ENCODE results near the gene DPH2. TPM values are rescaled to one million over a fixed set of nuclear protein-coding genes. Genes with fewer than 3 reads are reported as not detected.

Gene DPH2
- total RNA-seq, 4 donors from 2014 or later: 13.1 to 29.4 (median 17.1) TPM

DNA sequence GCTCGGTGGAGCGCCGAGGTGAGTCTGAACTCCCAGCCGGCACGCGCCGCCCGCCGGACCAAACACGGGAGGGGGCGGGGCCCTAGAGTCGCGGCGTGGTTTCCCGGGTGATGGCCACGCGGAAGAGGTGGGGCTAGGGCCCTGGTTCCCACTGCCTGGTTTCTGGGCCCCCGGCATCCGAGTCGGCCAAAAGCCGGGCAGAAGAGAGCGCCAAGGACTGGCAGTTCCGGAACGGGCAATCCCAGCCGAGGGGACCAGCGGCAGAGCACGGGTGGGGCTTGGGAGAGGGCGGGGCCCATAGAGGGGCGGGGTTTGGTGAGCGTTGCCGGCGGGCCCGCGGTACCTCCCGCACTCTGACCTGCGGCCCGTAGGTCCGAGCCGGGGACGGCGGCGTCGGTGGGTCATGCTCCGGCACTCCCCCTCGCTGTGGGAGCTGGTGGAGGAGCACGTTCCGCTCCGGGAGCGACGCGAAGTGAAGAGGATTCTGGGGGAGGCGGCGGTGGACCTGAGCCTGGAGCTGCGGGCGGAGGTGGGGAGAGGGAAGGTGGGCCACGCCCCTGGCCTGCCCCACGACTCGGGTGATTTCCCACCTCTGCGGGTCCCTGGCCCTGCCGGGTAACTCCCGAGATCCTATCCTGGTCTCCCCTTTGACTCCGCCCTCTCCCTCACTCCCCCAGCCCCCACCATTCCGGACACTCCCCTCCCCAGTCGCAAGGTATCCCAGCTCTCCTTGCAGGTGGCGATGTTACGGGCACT is 21.8 kb downstream of the DPH2 start, which contains the start of gene CCDC24:
Gene CCDC24 (plus strand): TSS at position 124 of the 756 bp plus-strand sequence. CDS start 280 bp downstream, at position 404.
- in situ Hi-C loops (cut with MboI; ENCODE audit: low pct_ligation_motif_present in 1 of 4, low pct_unique_long_range_greater_than_20kb in 1 of 4, low sequenced_read_pairs in 3 of 4): loop anchor here in 1 of 4 donors (10.0 kb wide), 1 partner anchor 53 kb away; no protein-coding TSS in a partner anchor
- no peaks in the 10 kb centered on the region for H3K36me3 ChIP-seq
- WGBS, 2 donors (ENCODE audit: low coverage in 1 of 2): 0 to 3% methylated on average over 6 to 17 of the region's 66 CpGs

DNA sequence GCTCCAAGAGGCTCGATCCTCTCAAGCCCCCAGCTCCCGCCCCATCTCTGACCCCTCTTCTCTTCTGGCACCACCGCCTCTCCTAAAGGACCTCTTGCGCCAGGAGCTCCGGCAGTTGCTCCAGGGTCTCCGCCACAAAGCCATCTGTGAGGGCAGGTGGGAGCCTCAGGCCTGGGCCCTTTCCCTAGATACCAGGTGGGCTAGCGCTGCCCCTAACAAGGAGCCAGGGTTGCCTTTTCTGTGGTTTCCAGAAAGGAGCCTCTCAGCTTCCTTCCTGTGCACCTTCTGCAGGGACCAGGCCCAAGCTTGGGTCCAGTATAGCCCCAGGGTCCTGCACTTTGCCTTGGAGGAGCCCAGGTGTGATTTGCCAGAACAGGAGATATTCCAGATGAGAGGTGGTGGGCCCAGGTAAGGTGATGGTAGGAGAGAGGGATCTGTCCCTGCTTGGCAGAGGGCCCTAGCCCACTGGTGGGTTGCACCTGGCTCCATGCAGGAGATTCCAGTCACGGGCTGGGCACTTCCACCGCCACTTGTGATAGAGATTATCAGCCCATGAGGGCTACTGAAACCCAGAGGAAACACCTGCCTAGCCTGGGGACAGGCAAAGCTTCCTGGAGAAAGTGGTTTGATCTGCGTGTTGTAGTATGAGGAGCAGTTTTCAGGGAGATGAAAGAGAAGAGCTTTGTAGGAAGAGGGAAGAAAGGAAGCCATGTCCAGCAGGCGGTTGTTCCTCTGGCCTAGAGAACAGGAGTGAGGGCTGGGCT is 22.6 kb downstream of the DPH2 start:
- no peak for DNase-seq
- intact Hi-C loops (cut with DNase I; ENCODE audit: low total_unique reads): no loop called here
- no peaks in the 10 kb centered on the region for H3K36me3 ChIP-seq
- H3K9me3 ChIP-seq: no peaks in the 10 kb centered on the region
- WGBS, 2 donors (ENCODE audit: low coverage in 1 of 2): 55 to 61% methylated on average over 3 to 11 of the region's 11 CpGs
- peaks cover 5 to 25% (median 16%) of the 10 kb centered on the region in 4 donors for H3K4me1 ChIP-seq
- peak overlapping the region; percentile 31 to 64 (median 58) for H3K4me3 ChIP-seq
- H3K27ac ChIP-seq: peak overlapping the region; percentile 83 to 88 (median 87)
- no peaks in the 10 kb centered on the region for H3K27me3 ChIP-seq
- TF ChIP-seq EP300 (IDR thresholded peaks at IDR 0.05; ENCODE audit: low read depth) (no peak), POLR2A (IDR thresholded peaks at IDR 0.05) (no peak)
- TF ChIP-seq, protein P1, sequence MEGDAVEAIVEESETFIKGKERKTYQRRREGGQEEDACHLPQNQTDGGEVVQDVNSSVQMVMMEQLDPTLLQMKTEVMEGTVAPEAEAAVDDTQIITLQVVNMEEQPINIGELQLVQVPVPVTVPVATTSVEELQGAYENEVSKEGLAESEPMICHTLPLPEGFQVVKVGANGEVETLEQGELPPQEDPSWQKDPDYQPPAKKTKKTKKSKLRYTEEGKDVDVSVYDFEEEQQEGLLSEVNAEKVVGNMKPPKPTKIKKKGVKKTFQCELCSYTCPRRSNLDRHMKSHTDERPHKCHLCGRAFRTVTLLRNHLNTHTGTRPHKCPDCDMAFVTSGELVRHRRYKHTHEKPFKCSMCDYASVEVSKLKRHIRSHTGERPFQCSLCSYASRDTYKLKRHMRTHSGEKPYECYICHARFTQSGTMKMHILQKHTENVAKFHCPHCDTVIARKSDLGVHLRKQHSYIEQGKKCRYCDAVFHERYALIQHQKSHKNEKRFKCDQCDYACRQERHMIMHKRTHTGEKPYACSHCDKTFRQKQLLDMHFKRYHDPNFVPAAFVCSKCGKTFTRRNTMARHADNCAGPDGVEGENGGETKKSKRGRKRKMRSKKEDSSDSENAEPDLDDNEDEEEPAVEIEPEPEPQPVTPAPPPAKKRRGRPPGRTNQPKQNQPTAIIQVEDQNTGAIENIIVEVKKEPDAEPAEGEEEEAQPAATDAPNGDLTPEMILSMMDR (IDR thresholded peaks at IDR 0.05): no peak
- in situ Hi-C loops (cut with MboI; ENCODE audit: low pct_ligation_motif_present in 1 of 4, low pct_unique_long_range_greater_than_20kb in 1 of 4, low sequenced_read_pairs in 3 of 4): loop anchor here in 1 of 4 donors (10.0 kb wide), 1 partner anchor 52 kb away; no protein-coding TSS in a partner anchor

More for the DNA sequence above, 21.8 kb downstream of the DPH2 start, which contains the start of gene CCDC24:
- Histone ChIP-seq H3K4me1 (peaks cover 5 to 32% (median 21%) of the 10 kb centered on the region in 4 donors), H3K4me3 (peak within 1 kb of the TSS; percentile 31 to 64 (median 58)), H3K9me3 (no peaks in the 10 kb centered on the region), H3K27ac (peak within 1 kb of the TSS; percentile 83 to 88 (median 87)), H3K27me3 (no peaks in the 10 kb centered on the region)
- intact Hi-C loops (cut with DNase I; ENCODE audit: low total_unique reads): no loop called here
- DNase-seq: peak; percentile 90
- TF ChIP-seq, protein P1 (IDR thresholded peaks at IDR 0.05): peak in 1 of 5 experiments; percentile 12
- TF ChIP-seq POLR2AphosphoS5 (IDR thresholded peaks at IDR 0.05): peak; percentile 36 to 62 (median 54)
- no peak for TF ChIP-seq EP300 (IDR thresholded peaks at IDR 0.05; ENCODE audit: low read depth)
- TF ChIP-seq POLR2A (IDR thresholded peaks at IDR 0.05): peak; percentile 67

DNA sequence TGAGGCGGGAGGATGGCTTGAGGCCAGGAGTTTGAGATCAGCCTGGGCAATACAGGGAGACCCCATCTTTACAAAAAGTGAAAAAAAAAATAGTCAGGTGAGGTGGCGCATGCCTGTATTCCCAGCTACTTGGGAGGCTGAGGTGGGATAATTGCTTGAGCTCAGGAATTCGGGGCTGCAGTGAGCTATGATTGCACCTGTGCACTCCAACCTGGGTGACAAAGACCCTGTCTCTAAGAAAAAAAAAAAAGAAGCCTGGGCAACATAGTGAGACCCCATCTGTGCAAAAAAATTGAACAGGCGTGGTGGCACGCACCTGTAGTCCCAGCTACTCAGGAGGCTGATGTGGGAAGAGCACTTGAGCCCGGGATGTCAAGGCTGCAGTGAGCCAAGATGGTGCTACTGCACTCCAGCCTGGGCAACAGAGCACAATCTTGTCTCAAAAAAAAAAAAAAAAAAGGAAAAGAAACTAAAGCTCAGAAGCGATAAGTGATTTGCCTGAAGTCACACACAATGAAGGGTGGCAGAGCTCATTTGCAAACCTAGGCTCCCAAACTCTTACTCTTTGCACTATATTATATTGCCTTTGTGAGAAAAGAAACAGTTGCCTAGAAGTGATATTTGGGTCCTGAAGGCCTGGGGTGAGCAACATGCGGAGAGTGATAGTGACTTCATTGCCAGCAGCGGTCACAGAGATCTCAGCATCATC is 23.6 kb downstream of the DPH2 start:
- peaks cover 5 to 23% (median 17%) of the 10 kb centered on the region in 4 donors for H3K4me1 ChIP-seq
- intact Hi-C loops (cut with DNase I; ENCODE audit: low total_unique reads): no loop called here
- no peaks in the 10 kb centered on the region for H3K27me3 ChIP-seq
- 93 to 94% methylated on average over 6 to 9 of the region's 9 CpGs for WGBS, 2 donors (ENCODE audit: low coverage in 1 of 2)
- TF ChIP-seq POLR2AphosphoS5 (IDR thresholded peaks at IDR 0.05) (no peak), POLR2A (IDR thresholded peaks at IDR 0.05) (no peak), EP300 (IDR thresholded peaks at IDR 0.05; ENCODE audit: low read depth) (no peak)
- TF ChIP-seq, protein P1 (IDR thresholded peaks at IDR 0.05): no peak
- H3K4me3 ChIP-seq: no peak overlapping the region
- no peak for DNase-seq
- no peaks in the 10 kb centered on the region for H3K36me3 ChIP-seq
- in situ Hi-C loops (cut with MboI; ENCODE audit: low pct_ligation_motif_present in 1 of 4, low pct_unique_long_range_greater_than_20kb in 1 of 4, low sequenced_read_pairs in 3 of 4): loop anchor here in 1 of 4 donors (10.0 kb wide), 1 partner anchor 51 kb away; no protein-coding TSS in a partner anchor
- no peak overlapping the region for H3K27ac ChIP-seq
- H3K9me3 ChIP-seq: no peaks in the 10 kb centered on the region

Measured in transverse colon (tissue), 4 donors.